Mesodermal cell (in vitro differentiated cells): Measurements from ENCODE around the gene GLCE.
"Not testable (repeated sequence)": the region's sequence is repeated elsewhere in the genome, so short reads cannot be mapped to it uniquely, and the experiment has no call there.

Source experiments
- H3K27ac ChIP-seq: 2 replicates; pipeline ENCODE4 v1.7.0; 2013; ENCODE audit warnings: mild to moderate bottlenecking, low read depth, low read length, moderate library complexity; ENCODE audit not compliant: severe bottlenecking
- H3K36me3 ChIP-seq: 2 replicates; pipeline ENCODE4 v1.7.1; 2013; ENCODE audit warnings: mild to moderate bottlenecking, low read length, moderate library complexity; ENCODE audit not compliant: control insufficient read depth, insufficient read depth
- H3K4me1 ChIP-seq: one replicate; pipeline ENCODE4 v1.7.1; 2013; ENCODE audit warnings: mild to moderate bottlenecking, low read length; ENCODE audit not compliant: insufficient read depth, control insufficient read depth, poor library complexity, severe bottlenecking
- H3K4me3 ChIP-seq: 2 replicates; pipeline ENCODE4 v1.7.0; 2013; ENCODE audit warnings: low read length, control low read depth, mild to moderate bottlenecking; ENCODE audit not compliant: insufficient read depth, poor library complexity, severe bottlenecking; ENCODE audit errors: extremely low read depth
- H3K9me3 ChIP-seq: 2 replicates; pipeline ENCODE4 v1.7.1; 2013; ENCODE audit warnings: mild to moderate bottlenecking, low read length, moderate library complexity; ENCODE audit not compliant: control insufficient read depth
- WGBS, 2 experiments: methylation state at CpG; one replicate each; pipeline ENCODE4 v1.1.5; 2013; ENCODE audit warnings: missing lambda C conversion rate in 2 of 2; ENCODE audit not compliant: insufficient coverage in 2 of 2; 5-methylcytosine and 5-hydroxymethylcytosine counted together

Gene GLCE

DNA sequence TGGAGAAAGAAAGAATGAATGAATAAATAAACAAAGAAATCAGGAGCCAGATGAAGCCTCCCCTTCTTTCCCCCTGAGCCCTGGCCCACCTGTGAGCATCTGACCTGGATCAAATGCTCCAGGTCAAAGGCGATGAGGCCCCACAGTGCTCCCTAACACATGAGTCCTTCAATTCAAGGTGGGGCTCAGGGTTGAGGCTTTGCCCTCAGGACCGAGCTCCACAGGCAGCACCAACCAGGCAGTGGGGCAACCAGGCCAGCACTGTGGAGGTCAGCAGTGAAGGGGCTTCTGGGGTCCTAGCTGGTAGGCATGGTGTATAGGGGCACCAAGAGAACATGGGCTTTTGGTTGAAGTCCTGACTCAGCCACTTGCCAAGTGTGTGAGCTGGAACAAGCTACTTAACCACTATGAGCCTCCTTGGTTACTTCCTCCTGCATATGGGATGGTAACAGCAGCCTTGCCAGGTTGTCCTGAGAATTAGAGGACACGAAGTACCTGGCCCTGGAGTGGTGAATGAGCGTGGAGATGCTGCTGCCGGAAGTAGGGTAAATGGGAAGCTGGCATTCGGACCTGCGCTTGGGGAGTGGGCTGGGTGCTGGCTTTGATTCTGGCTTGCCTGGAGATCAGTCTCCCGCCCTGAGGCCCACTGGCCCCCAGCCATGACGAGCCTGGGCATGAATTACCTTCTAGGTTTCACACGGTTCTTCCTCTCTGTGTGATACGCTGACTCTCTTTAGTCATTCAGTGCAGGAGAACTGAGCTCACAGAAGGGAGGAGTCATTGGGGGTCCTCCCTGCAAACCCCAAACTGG, 128.3 kb downstream of the GLCE start:
- H3K36me3 ChIP-seq = no peaks in the 10 kb centered on the region
- no peaks in the 10 kb centered on the region for H3K4me1 ChIP-seq
- no peaks in the 10 kb centered on the region for H3K9me3 ChIP-seq
- 84 to 90% methylated on average over 8 to 10 of the region's 11 CpGs for WGBS, 2 experiments
- no peak overlapping the region for H3K27ac ChIP-seq
- no peak overlapping the region for H3K4me3 ChIP-seq

DNA sequence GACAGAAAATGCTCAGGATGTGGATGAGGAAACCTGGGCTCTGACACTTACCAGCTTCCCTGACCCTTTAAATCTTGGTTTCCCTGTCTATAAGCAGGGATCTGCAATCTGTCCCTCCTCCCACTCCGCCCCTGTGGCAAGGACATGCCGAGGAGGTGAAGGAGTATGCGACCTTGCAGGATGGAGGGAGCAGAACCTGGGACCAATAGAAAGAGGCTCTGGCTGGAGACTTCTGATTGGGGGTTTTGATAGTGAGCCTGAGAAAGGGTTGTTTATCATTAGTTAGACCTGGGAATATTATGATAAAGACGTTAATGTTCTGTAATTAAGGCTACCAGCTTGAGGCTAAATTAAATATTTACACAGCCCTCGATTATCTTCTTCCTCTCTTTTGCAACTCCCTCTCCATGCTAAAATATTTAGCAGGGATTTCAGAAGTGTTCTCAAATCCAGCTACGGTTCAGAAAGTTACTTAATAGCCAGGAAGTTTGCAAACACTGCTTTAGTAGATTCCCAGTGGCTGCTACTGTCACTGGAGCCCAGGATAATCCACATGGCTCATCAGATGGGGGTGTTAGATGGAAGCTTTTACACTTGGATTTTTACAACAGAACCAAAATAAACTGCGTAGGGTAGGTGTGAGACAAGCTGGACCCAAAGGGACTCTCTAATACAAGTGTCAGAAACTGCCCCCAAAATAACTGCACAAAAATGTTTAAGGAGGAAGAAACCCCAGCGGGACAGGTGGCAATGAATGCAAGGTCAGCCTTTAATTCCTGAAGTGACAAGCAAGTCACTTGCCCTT, 129.1 kb downstream of the GLCE start:
- Histone ChIP-seq H3K27ac (no peak overlapping the region), H3K36me3 (no peaks in the 10 kb centered on the region), H3K9me3 (no peaks in the 10 kb centered on the region), H3K4me1 (no peaks in the 10 kb centered on the region), H3K4me3 (no peak overlapping the region)
- WGBS, 2 experiments = 69 to 90% methylated on average over 2 to 3 of the region's 8 CpGs

DNA sequence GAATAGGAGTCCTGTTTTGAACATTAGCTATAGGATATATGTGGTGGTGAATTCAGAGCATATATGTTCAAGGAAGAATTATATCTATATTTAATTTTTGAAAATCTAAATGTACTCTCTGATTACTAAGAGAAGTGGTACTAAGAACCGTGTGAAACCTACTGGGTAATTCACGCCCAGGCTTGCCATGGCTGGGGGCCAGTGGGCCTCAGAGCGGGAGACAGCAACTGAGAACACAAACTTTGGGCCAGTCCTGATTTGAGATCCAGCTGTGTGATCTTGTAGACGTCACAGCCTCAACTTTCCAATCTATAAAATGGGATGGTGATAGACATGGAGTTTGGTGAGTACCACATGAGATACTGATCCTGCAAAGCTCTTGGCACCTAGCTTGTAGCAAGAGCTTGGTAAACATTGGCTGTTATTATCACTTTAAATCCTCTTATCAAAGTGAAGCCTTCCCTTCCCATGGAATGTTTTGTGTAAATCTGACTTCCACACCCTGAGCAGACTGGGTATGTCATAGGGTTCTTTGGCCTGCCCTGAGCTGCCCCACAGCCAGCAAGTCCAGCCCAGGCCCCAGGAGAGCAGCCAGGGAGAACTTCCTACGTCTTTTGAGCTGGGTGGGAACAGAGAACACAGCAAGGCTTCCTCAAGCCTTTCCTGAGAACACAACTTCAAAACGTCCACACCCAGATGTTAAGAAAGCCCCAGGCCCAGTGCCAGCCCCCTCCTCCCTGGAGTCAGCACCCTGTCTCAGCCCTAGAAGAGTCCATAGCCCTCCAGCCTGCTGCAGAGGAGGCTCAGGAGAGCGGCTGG, 130.1 kb downstream of the GLCE start:
- Histone ChIP-seq H3K9me3 (no peaks in the 10 kb centered on the region), H3K36me3 (no peaks in the 10 kb centered on the region), H3K4me3 (no peak overlapping the region), H3K4me1 (no peaks in the 10 kb centered on the region), H3K27ac (no peak overlapping the region)
- WGBS, 2 experiments = 76 to 90% methylated on average over 2 to 6 of the region's 7 CpGs

DNA sequence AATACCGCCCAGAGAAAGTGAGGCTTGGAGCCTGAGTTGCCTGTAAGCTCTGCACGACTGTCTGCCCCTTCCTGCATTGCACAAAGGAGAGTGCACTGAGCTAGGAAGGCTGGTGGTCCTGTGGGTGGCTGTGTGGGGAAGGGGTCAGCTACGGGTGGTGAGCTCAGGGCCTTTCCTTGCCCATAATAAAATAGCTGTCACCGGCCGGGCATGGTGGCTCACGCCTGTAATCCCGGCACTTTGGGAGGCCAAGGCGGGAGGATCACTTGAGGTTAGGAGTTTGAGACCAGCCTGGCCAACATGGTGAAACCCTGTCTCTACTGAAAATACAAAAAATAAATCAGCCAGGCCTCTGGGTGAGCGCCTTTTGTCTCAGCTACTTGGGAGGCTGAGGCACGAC, 131.2 kb downstream of the GLCE start:
- H3K4me1 ChIP-seq, H3K9me3 ChIP-seq, H3K27ac ChIP-seq, H3K4me3 ChIP-seq, H3K36me3 ChIP-seq: not testable (repeated sequence)
- WGBS, 2 experiments = 87 to 89% methylated on average over 6 to 8 of the region's 10 CpGs

DNA sequence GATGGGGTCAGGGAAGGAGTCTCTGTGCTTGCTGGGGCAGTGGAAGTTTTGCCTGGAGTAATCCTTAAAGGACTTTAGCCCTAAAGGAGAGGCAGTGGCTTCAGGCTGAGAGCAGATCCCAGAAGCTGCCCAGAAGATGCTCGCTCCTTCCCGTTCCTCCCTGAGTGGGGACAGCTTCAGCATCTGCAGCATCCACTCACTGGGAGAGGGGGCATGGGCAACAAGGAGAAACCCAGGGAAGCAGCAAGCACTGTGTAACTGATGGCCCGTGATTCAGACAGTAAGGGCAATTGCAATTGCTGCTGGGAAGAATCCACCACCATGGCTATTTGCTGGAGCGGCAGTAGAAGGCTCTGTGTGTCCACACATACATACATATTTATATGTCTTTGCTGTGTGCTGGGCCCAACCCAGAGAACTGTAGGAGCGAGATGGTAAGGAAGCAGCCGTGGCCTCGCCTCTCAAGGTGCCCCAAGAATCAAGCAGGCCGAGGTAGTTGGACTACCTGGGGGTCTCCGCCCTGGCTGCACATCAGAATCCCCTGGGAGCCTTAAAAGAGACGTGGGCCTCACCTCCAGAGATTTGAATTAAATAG, 132.5 kb downstream of the GLCE start:
- no peaks in the 10 kb centered on the region for H3K4me1 ChIP-seq
- WGBS, 2 experiments = 93 to 94% methylated on average over 7 to 8 of the region's 10 CpGs
- H3K9me3 ChIP-seq = no peaks in the 10 kb centered on the region
- no peak overlapping the region for H3K27ac ChIP-seq
- H3K4me3 ChIP-seq = no peak overlapping the region
- H3K36me3 ChIP-seq = no peaks in the 10 kb centered on the region

DNA sequence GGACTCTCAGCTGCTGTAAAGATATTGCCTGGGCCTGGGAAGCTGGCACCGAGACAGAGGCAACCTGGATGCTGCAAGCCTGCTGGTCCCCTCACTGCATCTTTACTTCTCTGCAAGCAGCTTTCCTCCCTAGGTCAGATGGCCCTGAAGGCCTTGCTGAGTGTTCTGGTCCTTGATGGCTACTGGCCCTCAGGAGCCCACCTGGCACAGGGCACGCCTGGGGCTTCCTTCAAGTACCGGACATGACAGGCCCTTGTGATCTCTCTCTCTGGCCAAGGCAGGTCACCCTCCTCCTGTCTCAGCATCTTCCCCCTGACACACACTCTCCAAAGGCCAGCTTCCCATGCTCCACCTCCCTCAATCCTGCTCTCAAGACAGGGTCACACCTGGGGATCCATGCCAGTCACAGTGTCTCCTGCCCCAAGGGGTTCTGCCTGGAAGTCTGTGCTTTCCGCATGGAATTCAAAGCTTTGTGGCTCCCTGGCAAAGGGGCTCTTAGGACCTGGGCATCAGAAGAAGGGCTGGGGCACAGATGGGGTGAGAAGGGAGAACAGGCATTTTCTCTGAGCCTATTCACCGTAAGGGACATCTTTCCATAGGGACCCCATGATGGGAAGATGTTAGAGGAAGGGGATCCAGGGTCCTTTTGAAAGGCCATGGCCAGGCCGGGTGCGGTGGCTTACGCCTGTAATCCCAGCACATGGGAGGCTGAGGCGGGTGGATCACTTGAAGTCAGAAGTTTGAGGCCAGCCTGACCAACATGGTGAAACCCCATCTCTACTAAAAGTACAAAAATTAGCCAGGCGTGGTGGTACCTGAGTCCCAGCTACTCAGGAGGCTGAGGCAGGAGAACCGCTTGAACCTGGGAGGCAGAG, 133.5 kb downstream of the GLCE start:
- Histone ChIP-seq H3K4me1 (no peaks in the 10 kb centered on the region), H3K27ac (no peak overlapping the region), H3K9me3 (no peaks in the 10 kb centered on the region), H3K4me3 (no peak overlapping the region), H3K36me3 (no peaks in the 10 kb centered on the region)
- 87 to 96% methylated on average over 10 to 11 of the region's 11 CpGs for WGBS, 2 experiments

DNA sequence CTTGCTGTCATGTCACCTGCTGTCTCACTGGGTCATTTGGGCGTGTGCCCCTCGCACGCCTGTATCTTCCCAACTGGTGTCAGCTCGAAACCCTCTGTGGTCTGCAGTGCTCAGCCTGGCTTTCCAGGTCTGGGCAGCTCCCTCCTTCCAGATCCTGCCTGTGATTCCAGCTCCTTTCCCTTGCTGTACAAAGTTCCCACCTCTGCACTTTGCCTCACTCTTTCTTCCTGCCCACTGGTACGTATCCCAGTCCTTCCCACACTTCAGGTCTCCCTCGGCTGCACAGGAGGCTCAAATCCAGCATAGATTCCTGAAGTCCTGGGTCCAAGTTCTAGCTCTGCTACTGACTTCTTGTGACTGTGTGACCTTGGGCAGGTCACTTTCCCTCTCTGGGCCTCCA, 136.2 kb downstream of the GLCE start:
- H3K4me1 ChIP-seq = no peaks in the 10 kb centered on the region
- no peaks in the 10 kb centered on the region for H3K36me3 ChIP-seq
- WGBS, 2 experiments = 88 to 90% methylated on average over 6 of the region's 6 CpGs
- H3K4me3 ChIP-seq = no peak overlapping the region
- H3K27ac ChIP-seq = no peak overlapping the region
- H3K9me3 ChIP-seq = no peaks in the 10 kb centered on the region

DNA sequence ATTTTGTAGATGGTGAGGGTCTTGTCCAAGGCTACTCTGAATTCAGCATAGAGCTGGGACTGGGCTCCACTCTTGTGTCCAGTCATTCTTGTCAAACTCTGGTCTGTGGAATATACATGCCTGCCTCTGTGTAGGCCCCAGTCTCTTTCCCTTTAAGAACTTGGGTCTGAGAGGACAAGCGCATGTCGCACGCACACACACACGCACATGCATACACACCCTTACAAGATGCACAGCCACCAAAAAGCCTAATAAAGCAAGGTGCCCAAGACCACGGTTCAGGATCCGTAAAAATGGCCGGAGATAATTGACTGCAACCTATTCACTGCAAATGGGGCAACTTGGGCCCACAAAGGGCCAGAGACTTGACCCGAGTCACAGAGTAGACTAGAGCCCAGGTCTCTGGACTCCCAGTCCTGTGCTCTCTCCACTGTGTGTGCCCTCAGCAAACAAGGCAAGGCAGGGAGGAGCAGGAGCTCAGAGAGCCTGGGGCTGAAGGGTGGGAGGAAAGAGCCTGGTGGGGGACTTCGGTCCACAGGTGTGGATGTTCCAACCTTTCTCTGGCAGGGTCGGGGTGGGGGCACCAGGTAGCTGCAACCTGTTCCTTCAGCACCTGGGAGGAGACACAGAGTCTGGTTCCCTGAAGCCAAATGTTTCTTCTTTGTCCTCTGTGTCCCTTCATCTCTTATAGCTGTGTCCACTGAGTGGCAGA, 137.4 kb downstream of the GLCE start:
- Histone ChIP-seq H3K4me1 (no peaks in the 10 kb centered on the region), H3K27ac (no peak overlapping the region), H3K36me3 (no peaks in the 10 kb centered on the region), H3K9me3 (no peaks in the 10 kb centered on the region), H3K4me3 (no peak overlapping the region)
- 93 to 95% methylated on average over 9 to 10 of the region's 10 CpGs for WGBS, 2 experiments

DNA sequence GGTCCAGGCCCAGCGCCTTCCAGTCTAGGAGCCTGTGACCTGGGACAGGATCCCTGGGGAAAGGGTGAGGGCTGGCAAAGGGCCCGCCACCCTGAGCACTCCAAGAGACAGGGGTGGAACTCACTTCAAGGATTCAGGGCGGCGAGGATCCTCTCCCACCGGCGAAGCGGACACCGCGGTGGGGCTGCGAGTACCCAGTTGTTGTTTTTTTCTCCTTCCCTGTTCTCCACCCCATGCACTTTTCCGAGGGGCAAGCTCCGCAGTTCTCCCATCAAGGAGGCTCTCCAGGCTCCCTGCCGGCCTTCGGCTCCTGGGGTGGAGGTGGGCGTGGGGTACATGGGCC, 137.9 kb downstream of the GLCE start:
- Histone ChIP-seq H3K4me1 (no peaks in the 10 kb centered on the region), H3K9me3 (no peaks in the 10 kb centered on the region), H3K4me3 (peak overlapping the region; percentile 43), H3K36me3 (no peaks in the 10 kb centered on the region), H3K27ac (no peak overlapping the region)
- 25 to 85% methylated on average over 1 to 13 of the region's 15 CpGs for WGBS, 2 experiments
